ENCODE results near the gene CTTN. TPM values are rescaled to one million over a fixed set of nuclear protein-coding genes. Genes with fewer than 3 reads are reported as not detected.

Gene CTTN
- total and polyA plus RNA-seq, 9 of the 15 experiments (the other 6 are each of a cell fraction or from before 2014, with no cell fraction given): 9.9 to 158 (median 99.7) TPM

- TF ChIP-seq, protein P1, sequence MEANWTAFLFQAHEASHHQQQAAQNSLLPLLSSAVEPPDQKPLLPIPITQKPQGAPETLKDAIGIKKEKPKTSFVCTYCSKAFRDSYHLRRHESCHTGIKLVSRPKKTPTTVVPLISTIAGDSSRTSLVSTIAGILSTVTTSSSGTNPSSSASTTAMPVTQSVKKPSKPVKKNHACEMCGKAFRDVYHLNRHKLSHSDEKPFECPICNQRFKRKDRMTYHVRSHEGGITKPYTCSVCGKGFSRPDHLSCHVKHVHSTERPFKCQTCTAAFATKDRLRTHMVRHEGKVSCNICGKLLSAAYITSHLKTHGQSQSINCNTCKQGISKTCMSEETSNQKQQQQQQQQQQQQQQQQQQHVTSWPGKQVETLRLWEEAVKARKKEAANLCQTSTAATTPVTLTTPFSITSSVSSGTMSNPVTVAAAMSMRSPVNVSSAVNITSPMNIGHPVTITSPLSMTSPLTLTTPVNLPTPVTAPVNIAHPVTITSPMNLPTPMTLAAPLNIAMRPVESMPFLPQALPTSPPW (CRISPR knock-in tag; IDR thresholded peaks at IDR 0.05): peak; percentile 52; the same call in 1 of the 2 replicates
- TF ChIP-seq NR2C1 (IDR thresholded peaks at IDR 0.05) (no peak), NR2C1 (tag; IDR thresholded peaks at IDR 0.05) (no peak), HDAC6 (IDR thresholded peaks at IDR 0.05; ENCODE audit: low read depth, low read length) (no peak), HDAC1 (IDR thresholded peaks at IDR 0.05) (peak in 1 of 2 experiments; percentile 47; a peak in 1 of 4 replicates), BCL6 (CRISPR knock-in tag; IDR thresholded peaks at IDR 0.05) (no peak), UBTF (IDR thresholded peaks at IDR 0.05; ENCODE audit: borderline replicate concordance in 1 of 2, low read depth in 2 of 2, low read length in 2 of 2) (peak in 1 of 2 experiments; percentile 87; a peak in 2 of 4 replicates), SMARCE1 (IDR thresholded peaks at IDR 0.05) (peak; percentile 51; the same call in 1 of the 2 replicates), ATF7 (IDR thresholded peaks at IDR 0.05) (peak; percentile 65; the same call in 1 of the 2 replicates), ZNF778 (CRISPR knock-in tag; IDR thresholded peaks at IDR 0.05) (no peak), KAT7 (CRISPR knock-in tag; IDR thresholded peaks at IDR 0.05; ENCODE audit: borderline replicate concordance) (no peak), YBX1 (IDR thresholded peaks at IDR 0.05) (no peak), SAFB2 (IDR thresholded peaks at IDR 0.05; ENCODE audit: borderline replicate concordance, low read depth, low read length, severe bottlenecking) (no peak), THRAP3 (IDR thresholded peaks at IDR 0.05; ENCODE audit: borderline replicate concordance) (no peak), HMG20B (CRISPR knock-in tag; IDR thresholded peaks at IDR 0.05) (no peak), RCOR1 (IDR thresholded peaks at IDR 0.05; ENCODE audit: borderline replicate concordance in 1 of 2, low read depth in 2 of 2, low read length in 2 of 2) (peak in 1 of 2 experiments; percentile 5; a peak in 1 of 4 replicates)
- TF ChIP-seq, protein P2, sequence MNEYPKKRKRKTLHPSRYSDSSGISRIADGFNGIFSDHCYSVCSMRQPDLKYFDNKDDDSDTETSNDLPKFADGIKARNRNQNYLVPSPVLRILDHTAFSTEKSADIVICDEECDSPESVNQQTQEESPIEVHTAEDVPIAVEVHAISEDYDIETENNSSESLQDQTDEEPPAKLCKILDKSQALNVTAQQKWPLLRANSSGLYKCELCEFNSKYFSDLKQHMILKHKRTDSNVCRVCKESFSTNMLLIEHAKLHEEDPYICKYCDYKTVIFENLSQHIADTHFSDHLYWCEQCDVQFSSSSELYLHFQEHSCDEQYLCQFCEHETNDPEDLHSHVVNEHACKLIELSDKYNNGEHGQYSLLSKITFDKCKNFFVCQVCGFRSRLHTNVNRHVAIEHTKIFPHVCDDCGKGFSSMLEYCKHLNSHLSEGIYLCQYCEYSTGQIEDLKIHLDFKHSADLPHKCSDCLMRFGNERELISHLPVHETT (CRISPR knock-in tag; conservative IDR thresholded peaks at IDR 0.05 in 1 of 2, IDR thresholded peaks at IDR 0.05 in 1 of 2): no peak
- TF ChIP-seq, protein P3, sequence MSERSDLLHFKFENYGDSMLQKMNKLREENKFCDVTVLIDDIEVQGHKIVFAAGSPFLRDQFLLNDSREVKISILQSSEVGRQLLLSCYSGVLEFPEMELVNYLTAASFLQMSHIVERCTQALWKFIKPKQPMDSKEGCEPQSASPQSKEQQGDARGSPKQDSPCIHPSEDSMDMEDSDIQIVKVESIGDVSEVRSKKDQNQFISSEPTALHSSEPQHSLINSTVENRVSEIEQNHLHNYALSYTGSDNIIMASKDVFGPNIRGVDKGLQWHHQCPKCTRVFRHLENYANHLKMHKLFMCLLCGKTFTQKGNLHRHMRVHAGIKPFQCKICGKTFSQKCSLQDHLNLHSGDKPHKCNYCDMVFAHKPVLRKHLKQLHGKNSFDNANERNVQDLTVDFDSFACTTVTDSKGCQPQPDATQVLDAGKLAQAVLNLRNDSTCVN (CRISPR knock-in tag; IDR thresholded peaks at IDR 0.05): no peak
- TF ChIP-seq, protein P4, sequence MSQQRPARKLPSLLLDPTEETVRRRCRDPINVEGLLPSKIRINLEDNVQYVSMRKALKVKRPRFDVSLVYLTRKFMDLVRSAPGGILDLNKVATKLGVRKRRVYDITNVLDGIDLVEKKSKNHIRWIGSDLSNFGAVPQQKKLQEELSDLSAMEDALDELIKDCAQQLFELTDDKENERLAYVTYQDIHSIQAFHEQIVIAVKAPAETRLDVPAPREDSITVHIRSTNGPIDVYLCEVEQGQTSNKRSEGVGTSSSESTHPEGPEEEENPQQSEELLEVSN (IDR thresholded peaks at IDR 0.05; ENCODE audit: borderline replicate concordance in 1 of 2, extremely low read depth in 1 of 2, insufficient read depth in 1 of 2, insufficient read length in 1 of 2, low read depth in 1 of 2, low read length in 1 of 2, poor library complexity in 1 of 2, severe bottlenecking in 1 of 2): peak; percentile 29 to 73
Measured at GRCh38 chr11:70399681-70400112, 1.4 kb downstream of the CTTN start (continued).

All from K562 (cell line).